SK-N-MC (cell line): ENCODE measurements around the gene SCMH1.

ENCODE experiments used
- EZH2 ChIP-seq: fragments of 200-600 bp; sonication (generic); IDR thresholded peaks from one replicate; pipeline ENCODE4 v1.6.1; 2017; ENCODE audit warnings: antibody characterized with exemption
- FOXP2 ChIP-seq: optimal IDR thresholded peaks from 2 replicates; pipeline ENCODE3; 2011; ENCODE audit warnings: mild to moderate bottlenecking, moderate library complexity; ENCODE audit not compliant: insufficient read depth; ENCODE audit errors: extremely low read length, control extremely low read depth
- POLR2AphosphoS5 ChIP-seq: IDR thresholded peaks from 2 replicates; pipeline ENCODE4 v1.6.1; 2012; ENCODE audit warnings: mild to moderate bottlenecking, low read depth, low read length, borderline replicate concordance

- TF ChIP-seq POLR2AphosphoS5 (no peak), EZH2 (no peak), FOXP2 (no peak)
These were observed 83.1 kb downstream of the SCMH1 start for GRCh38 chr1:41158966-41159365.
